Mesothelial cell of epicardium (in vitro differentiated cells): Measurements from ENCODE around the gene PRKG1. TPM values are rescaled to one million over a fixed set of nuclear protein-coding genes. Genes with fewer than 3 reads are reported as not detected.

Source experiments
- DNase-seq, 2 experiments: peaks; one replicate each; pipeline ENCODE4 v3.0.0; 2021; ENCODE audit warnings: low spot score in 2 of 2; ENCODE audit not compliant: unreplicated experiment in 2 of 2
- H3K27ac Mint-ChIP-seq: 2 replicates; pipeline ENCODE4 v1.8.0; 2021; ENCODE audit warnings: mixed read lengths
- H3K27me3 Mint-ChIP-seq: 2 replicates; pipeline ENCODE4 v1.8.0; 2021; ENCODE audit warnings: low read depth, mixed read lengths
- H3K36me3 Mint-ChIP-seq: 2 replicates; pipeline ENCODE4 v1.8.0; 2021; ENCODE audit warnings: mixed read lengths
- H3K4me1 Mint-ChIP-seq: 2 replicates; pipeline ENCODE4 v1.8.0; 2021; ENCODE audit warnings: mixed read lengths
- H3K4me3 Mint-ChIP-seq: 2 replicates; pipeline ENCODE4 v1.8.0; 2021; ENCODE audit warnings: mild to moderate bottlenecking, moderate library complexity, mixed read lengths
- H3K9me3 Mint-ChIP-seq: 2 replicates; pipeline ENCODE4 v1.8.0; 2021; ENCODE audit warnings: mixed read lengths
- CTCF ChIP-seq: fragments of 200-600 bp; sonication (generic); IDR thresholded peaks from one replicate; pipeline ENCODE4 v1.5.0; 2021; ENCODE audit warnings: antibody characterized with exemption; ENCODE audit not compliant: unreplicated experiment
- microRNA-seq: library from miRNA; unstranded; fragments of <30 nt; microRNA quantifications from one replicate; pipeline ENCODE4 v1.2.0, GENCODE V29; 2021; ENCODE audit warnings: inconsistent platforms, mixed read lengths
- total RNA-seq: library from RNA; stranded (reverse); gene quantifications from 3 replicates; pipeline ENCODE4 v1.2.1, GENCODE V29; 2021

Gene PRKG1
- total RNA-seq, 1 donor from 2014 or later, result 37.0 TPM

GRCh38 chr10:52346394-52347326 lies 1272.4 kb downstream of the PRKG1 start:
- H3K4me1 Mint-ChIP-seq, result peaks cover 3% of the 10 kb centered on the region
- no peak overlapping the region for H3K4me3 Mint-ChIP-seq
- no peak for TF ChIP-seq CTCF
- H3K36me3 Mint-ChIP-seq, result no peaks in the 10 kb centered on the region
- H3K27me3 Mint-ChIP-seq, result no peaks in the 10 kb centered on the region
- H3K27ac Mint-ChIP-seq, result no peak overlapping the region
- no peak for DNase-seq
- no peaks in the 10 kb centered on the region for H3K9me3 Mint-ChIP-seq

- no peak for TF ChIP-seq CTCF
- Mint-ChIP-seq H3K4me1 (peaks cover 10% of the 10 kb centered on the region), H3K27ac (no peak overlapping the region), H3K36me3 (no peaks in the 10 kb centered on the region), H3K4me3 (no peak overlapping the region), H3K27me3 (no peaks in the 10 kb centered on the region), H3K9me3 (no peaks in the 10 kb centered on the region)
- no peak for DNase-seq
Observed at GRCh38 chr10:52347327-52347667, 1273.0 kb downstream of the PRKG1 start.

Small RNA genes lying within 50 kb of the gene (microRNA-seq; reads per million reads assigned to microRNA genes)
- gene MIR605, result 2.9 reads per million, percentile 3 among the genes with 10 or more reads in this experiment

Other genes with a start within 250 kb of the PRKG1 start
- 0.07 to 0.20 TPM in 2 of 3 replicates, not detected in the other for gene A1CF, start 188.9 kb upstream of the PRKG1 start, total RNA-seq